GM19043 (cell line): Measurements from ENCODE around the gene PTK6.

Experiments used
- ATAC-seq: cut with Tn5 transposase; IDR thresholded peaks from one replicate; pipeline ENCODE4 v1.9.1; 2021; ENCODE audit warnings: low read depth; ENCODE audit not compliant: unreplicated experiment

PTK6 gene

GRCh38 chr20:63497138-63497945 is 39.8 kb downstream of the PTK6 start:
- no peak for ATAC-seq

DNA sequence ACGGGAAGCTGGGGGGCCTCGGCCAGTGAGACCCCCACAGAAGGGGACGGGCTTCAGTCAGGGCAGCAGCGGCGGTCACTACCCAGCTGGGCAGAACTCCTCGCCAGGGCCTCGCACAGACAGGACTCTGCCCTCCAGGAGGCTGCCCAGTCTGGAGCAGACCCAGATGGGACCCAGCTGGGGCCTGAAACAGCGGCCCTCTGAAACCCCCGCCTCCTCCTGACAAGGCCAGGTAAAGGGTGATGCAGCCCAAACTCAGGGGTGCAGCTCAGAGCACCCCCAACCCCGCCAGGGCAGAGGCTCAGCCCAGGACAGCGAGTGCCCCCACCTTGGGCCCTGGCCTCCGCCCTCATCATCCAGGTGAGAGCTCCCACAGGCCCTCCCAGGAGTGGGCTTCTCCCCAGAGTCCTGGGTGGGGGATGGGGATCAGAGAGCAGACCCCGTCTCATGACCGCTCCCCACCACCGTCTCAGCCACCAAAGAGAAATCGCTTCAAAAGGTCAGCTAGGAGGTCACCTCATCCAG is 40.5 kb downstream of the PTK6 start:
- no peak for ATAC-seq

DNA sequence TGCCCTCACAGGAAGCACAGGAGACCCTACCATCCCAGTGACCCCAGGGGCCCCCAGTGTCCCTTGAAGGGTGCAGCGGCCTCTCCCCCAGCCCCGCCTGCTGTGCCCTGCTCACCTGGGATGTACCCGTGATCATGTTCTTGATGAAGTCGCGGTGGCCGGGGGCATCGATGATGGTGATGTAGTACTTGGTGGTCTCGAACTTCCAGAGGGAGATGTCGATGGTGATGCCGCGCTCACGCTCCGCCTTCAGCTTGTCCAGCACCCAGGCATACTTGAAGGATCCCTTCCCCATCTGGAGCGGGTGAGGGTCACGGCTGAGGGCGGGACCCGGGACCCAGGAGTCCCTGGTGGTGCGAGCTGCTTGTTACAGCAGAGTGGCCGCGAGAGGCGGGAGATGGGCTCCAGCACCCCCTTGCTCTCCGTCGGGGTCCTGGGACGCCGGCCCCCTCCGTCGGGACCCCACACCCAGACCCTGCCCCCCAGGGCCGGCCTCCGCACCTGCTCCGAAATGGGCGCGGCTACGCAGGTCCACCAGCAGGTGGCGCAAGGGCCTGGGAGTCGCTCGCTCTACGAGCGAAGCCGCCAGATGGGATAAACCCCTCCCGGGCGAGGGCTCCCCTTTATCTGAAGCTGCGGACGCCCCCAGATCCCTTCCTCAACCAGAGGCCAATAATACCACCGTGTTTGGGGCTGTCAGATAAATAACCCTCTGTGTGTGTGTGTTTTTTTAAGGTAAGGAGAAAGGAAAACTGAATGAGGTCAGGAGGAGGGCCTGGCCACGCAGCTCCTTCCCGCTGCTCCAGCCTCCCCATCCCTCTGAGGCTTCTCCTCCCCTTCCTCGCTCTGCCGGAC is 41.2 kb downstream of the PTK6 start:
- ATAC-seq, result no peak

DNA sequence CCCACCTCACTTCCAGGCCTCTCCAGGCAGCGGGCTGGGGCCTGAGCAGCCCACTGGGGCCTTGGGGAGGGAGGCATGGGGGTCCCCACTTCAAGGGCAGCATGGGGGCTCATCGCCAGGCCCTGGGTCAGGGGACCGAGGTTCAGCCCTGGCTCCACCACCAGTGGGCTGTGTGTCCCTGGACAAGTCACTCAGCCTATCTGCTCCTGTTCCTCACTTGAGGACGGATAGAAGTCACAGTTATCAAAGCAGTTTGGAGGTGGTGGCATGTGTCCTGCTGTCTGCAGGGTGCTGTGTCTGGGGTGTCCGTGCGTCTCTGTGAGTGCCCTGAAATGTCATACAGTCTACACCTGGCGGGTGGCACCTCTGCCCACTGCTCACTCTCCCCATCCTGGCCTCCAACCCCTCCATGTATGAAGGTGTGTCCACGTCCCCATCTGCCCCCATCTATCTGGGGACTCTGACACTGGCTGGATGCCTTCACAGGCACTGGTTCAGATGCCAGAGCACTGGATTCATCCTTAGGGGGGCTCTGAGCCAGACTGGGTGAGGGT is 41.9 kb downstream of the PTK6 start:
- ATAC-seq, result no peak

DNA sequence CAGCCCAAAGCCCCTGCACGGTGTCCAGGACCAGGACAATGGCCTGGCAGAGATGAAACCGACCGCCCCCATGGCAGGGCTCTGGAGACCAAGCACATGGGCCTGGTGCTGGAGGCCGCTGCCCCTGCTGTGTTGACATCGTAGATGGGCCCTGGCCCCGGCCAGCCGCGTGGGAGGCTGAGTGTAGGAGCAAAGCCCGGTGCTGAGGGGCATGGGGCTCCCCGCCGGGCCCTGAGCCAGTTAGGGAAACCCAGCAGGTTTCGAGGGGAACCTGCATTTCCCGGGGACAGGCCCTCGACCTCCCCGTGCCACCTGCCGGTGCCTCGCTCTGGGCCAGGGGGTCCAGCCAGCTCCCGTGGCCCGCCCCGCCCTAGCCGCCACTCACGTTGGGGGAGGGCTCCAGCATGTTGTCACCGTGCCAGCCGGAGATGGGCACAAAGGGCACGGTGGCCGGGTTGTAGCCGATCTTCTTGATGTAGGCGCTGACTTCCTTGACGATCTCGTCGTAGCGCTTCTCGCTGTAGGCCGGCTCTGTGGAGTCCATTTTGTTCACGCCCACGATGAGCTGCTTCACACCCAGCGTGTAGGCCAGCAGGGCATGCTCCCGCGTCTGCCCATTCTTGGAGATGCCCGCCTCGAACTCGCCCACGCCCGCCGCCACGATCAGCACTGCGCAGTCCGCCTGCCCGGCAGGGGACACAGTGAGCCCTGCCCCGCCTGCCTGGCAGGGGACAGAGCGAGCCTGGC is 42.6 kb downstream of the PTK6 start:
- no peak for ATAC-seq

GRCh38 chr20:63494084-63494419 is 43.1 kb downstream of the PTK6 start:
- no peak for ATAC-seq

- ATAC-seq, result no peak
Measured at GRCh38 chr20:63493563-63494020, 43.6 kb downstream of the PTK6 start.

DNA sequence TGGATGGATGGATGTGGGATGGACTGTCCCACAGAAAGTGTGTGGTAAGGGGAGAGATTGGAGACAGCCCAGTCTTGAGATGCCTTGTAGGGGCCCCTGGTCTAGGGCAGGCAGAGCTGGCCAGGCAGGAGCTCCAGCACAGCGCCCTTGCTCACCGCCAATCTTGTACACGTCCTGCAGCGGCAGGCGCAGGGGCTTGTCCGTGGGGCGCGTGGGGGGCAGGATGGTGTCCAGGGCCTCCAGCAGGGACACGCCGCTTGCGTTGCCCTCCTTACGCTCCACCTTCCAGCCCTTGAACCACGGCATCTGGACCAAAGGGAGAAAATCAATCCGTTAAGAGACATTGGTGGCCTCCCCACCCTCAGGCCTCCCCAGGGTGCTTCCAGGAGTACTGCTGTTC is 44.2 kb downstream of the PTK6 start:
- ATAC-seq, result no peak

DNA sequence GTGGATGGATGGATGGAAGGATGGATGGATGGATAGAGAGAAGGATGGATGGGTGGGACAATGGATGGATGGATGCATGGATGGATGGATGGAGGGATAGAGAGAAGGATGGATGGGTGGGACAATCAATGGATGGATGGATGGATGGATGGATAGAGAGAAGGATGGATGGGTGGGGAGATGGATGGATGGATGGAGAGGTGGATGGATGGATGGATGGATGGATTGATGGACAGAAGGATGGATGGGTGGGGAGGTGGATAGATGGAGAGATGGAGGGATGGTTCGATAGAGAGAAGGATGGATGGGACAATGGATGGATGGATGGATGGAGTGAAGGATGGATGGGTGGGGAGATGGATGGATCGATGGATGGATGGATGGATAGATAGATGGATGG is 44.7 kb downstream of the PTK6 start:
- no peak for ATAC-seq

GRCh38 chr20:63491635-63492230 is 45.4 kb downstream of the PTK6 start:
- no peak for ATAC-seq

DNA sequence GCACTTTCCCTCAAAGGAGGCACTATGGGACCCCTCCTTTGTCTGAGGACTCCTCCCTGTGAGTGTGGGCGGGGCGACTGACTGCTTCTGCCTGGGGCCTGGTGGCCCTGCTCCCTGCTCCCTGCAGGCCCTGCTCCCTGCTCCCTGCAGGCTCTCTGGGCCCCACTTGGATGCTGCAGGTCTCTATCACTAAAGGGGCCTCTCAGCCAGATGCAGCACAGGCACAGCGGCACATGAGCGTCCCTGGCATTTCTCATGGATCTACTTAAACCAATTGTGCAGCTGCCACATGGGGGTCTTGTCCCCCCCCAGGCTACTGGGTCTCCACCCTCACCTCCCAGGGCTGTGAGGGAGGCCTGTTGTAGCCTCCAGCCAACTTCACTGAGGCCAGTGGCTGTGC is 46.1 kb downstream of the PTK6 start:
- ATAC-seq, result no peak

GRCh38 chr20:63490416-63490815 is 46.8 kb downstream of the PTK6 start:
- ATAC-seq, result no peak

DNA sequence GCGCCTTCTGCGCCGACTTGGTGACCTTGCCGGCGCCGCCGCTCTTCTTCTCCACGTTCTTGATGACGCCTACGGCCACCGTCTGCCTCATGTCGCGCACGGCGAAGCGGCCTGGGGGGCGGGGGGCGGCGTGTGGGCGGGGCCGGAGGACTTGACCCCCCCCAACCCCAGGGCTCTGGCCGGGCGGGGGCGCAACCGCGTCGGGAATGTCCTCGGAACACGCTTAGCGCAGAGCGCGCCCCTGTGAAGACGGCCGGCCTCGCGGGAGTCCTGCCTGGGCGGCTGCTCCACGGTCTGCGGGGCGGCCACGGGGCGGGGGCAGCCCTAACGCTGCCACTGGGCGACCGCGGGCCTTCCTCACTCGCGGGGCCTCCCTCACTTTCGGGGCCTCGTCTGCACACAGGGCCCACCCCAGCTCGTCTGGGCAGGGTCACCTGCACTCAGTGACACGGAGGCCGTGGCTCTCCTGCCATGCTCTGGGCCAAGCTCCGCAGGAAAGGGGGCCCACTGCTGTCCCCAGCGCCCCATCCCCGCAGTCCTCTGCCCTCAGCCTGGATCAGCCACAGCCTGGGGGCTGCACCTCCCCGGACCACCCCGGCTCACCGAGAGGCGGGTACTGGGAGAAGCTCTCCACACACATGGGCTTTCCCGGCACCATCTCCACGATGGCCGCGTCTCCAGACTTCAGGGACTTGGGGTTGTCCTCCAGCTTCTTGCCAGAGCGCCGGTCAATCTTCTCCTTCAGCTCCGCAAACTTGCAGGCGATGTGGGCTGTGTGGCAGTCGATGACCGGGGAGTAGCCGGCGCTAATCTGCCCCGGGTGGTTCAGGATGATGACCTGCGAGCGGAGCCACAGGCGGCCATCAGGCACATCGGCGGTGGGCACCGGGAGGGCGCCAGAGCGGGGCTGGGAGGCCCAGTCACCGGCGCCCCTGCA is 48.6 kb downstream of the PTK6 start:
- no peak for ATAC-seq

DNA sequence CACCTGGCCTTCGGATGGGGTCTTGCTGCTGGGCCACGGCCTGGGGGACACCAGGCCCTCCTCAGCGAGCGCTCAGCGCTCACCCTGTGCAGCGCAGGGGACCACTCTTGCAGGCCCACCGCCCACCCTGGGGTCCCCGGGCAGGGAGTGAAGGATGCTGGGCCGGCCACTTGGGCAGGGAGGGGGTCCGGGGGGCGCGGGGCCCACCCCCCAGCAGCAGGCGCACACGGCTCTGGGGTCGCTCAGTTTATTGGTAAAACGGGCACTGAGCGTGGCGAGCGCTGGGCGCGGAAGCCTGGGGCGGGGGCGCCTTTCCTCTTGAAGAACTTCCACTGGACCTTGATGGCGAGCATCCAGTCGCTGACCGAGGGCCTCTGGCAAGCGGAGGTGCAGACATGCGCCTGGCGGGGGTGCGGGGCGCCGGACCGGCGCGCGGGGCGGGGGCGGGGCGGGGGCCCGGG is 49.4 kb downstream of the PTK6 start:
- ATAC-seq, result no peak

DNA sequence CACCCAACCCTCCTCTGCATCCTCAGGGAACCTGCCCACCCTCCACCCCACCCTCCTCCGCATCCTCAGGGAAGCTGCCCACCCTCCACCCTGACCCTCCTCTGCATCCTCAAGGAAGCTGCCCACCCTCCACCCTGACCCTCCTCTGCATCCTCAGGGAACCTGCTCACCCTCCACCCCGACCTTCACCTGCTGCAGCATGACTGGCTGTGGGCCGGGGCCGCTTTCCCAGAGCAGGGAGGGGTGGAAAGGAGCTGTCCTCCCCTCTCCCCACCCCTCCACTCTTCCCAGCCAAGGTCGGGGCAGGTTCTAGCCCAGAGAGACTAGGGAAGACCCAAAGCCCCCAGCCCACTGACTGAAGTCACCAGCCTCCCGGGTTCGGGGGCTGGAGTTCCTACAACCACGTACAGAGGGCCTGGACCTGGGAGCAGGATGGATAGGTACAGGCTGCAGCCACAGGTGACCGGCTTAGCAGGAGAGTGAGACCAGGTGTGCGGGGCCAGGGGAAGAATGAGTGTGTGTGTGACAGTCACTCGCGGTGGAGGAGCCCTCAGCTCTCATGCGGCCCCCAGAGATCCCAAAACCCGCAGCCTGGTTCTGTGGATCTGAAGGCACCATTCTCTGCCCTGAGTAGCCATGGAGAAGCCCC is 49.9 kb downstream of the PTK6 start:
- ATAC-seq, result no peak

GRCh38 chr20:63486300-63486855 is 50.8 kb downstream of the PTK6 start:
- ATAC-seq, result no peak

DNA sequence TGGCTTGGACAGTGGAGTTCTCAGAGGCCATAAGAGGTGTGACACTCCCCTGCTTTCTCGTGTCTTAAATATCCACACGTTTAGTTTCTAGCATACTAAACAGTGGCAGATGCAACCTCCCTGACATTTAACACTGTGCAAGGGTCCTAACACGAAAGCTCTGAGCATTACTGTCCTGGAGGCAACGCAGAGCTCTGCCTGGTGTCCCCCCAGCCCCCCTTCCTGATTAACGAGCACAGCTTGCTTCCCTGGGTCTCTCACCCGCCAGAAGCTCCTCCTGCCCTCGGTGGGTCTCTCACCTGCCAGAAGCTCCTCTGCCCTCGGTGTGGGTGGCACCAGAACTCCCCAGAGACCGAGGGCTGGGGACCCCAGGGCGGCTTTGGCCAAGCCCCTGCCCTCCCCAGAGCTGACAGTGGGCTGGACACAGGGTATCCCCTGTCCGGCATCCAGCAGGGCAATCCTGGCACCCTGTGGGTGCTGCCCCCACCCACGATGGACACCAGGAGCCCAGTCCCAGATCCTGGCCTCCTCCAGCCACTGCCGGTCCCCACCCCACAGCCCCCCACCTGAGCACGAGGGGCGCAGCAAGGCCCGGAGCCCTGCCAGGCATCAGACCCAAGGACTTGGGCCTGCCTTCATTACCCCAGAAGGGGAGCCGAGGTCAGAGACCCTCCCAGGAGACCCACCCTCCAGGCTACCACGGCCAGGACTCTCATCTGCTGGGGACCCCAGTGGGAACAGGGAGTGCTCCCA is 52.3 kb downstream of the PTK6 start:
- no peak for ATAC-seq

DNA sequence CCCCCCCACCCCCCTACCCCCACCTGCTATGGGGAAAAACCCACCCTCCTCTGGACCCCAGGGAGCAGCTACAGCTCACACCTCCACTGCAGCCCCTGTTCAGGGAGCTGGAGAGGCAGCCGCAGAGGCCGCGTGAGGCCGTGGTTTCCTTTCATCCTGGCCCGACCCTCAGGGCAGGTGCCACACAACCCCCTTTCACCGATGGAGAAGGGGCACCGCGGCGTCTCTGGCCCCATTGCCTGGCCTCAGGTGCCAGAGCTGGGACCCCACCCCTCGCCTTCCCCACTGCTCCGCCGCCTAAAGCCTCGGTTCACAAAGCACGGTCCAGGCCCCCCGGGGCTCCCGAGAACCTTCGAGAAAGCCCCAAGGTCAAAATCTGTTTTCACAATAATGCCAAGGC is 52.9 kb downstream of the PTK6 start:
- ATAC-seq, result no peak
